ENCODE data around the gene ZNF678.

DNA sequence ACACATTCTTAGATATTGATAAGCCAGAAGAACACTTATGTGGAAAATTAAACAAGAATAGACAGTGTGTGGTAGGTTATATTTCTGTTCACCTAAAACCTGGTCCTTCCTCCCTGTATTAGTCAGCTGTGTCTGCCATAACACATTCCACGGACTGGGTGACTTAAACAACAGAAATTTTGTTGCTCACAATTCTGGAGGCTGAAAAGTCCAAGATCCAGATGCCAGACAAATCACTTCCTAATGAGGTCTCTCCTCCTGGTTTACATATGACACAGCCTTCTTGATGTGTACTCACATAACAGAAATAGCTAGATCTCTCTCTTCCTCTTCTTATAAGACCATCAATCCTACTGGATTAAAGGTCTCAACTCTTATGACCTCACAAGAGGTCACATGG, 146.1 kb downstream of the ZNF678 start:
- TF ChIP-seq, protein P1, sequence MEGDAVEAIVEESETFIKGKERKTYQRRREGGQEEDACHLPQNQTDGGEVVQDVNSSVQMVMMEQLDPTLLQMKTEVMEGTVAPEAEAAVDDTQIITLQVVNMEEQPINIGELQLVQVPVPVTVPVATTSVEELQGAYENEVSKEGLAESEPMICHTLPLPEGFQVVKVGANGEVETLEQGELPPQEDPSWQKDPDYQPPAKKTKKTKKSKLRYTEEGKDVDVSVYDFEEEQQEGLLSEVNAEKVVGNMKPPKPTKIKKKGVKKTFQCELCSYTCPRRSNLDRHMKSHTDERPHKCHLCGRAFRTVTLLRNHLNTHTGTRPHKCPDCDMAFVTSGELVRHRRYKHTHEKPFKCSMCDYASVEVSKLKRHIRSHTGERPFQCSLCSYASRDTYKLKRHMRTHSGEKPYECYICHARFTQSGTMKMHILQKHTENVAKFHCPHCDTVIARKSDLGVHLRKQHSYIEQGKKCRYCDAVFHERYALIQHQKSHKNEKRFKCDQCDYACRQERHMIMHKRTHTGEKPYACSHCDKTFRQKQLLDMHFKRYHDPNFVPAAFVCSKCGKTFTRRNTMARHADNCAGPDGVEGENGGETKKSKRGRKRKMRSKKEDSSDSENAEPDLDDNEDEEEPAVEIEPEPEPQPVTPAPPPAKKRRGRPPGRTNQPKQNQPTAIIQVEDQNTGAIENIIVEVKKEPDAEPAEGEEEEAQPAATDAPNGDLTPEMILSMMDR (conservative IDR thresholded peaks at IDR 0.05) = no peak
- TF ChIP-seq EZH2 (IDR thresholded peaks at IDR 0.05; ENCODE audit: low read depth) = no peak

Data from PC-9 (cell line).